Activated T-cell treated with anti-CD3 and anti-CD28 coated beads for 4 hours (primary cell): ENCODE measurements around the gene HS6ST3.

Experiments
- DNase-seq: peaks from one replicate; pipeline ENCODE4 v3.0.0-alpha.2; 2020

Gene HS6ST3

DNA sequence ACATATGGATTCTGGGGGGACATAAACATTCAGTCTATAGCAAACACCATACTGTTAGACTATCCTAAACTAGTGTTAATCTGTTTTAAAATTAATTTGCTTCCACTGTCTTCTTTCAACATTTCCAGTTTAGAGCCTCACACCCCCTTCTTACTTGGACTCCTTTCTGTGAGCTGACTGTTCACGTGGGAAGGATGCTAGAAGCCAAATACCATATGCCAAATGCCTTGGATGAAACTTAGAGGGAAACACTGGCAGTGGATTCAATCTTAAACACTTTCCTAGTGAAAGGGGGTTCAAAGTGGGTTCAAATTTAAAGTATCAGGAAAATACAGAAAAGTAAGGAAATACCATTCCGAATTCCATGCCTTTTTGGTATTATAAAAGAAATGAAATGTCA is 113.6 kb downstream of the HS6ST3 start:
- no peak for DNase-seq

- DNase-seq, result no peak
Measured at GRCh38 chr13:96214824-96215445, 125.0 kb downstream of the HS6ST3 start.

DNA sequence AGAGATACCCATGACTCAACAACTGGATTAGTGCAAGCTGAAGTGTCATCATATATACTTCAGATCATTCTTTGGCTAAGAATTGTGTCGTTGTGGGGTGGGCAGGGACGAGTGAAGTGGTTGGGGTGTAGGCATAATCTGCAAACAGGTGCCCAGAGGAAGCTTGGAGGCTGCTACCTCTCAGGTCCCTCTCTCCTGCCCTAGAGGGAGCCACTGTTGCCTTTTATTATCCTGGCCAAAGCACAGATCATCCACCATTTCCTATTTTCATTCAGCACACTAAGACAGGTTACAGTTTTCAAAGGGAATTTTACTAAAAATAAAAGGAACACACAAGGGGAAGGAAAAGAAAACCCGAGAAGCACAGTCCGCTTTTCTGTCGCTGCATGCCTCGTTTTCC is 126.6 kb downstream of the HS6ST3 start:
- DNase-seq, result no peak

GRCh38 chr13:96218475-96218874 is 128.6 kb downstream of the HS6ST3 start:
- DNase-seq, result no peak

- DNase-seq, result no peak
Measured at GRCh38 chr13:96221471-96221870, 131.6 kb downstream of the HS6ST3 start.

- no peak for DNase-seq
Measured at GRCh38 chr13:96223231-96223630, 133.3 kb downstream of the HS6ST3 start.

DNA sequence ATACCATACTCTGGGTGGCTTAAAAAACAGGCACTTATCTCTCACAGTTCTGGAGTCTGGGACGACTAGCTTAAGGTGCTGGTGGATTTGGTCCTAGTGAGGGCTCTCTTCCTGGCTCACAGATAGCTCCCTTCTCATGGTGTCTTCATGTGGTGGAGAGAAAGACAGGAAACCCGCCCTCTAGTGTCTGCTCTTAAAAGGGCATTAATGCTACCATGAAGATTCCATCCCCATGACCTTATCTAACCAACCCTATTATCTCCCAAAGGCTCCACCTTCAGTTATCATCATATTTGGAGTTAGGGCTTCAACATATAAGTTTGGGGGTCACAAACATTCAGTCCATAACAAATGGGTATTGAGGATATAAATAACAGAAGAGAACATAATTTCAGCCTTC is 139.4 kb downstream of the HS6ST3 start:
- no peak for DNase-seq

- no peak for DNase-seq
Measured at GRCh38 chr13:96238241-96238640, 148.3 kb downstream of the HS6ST3 start.

DNA sequence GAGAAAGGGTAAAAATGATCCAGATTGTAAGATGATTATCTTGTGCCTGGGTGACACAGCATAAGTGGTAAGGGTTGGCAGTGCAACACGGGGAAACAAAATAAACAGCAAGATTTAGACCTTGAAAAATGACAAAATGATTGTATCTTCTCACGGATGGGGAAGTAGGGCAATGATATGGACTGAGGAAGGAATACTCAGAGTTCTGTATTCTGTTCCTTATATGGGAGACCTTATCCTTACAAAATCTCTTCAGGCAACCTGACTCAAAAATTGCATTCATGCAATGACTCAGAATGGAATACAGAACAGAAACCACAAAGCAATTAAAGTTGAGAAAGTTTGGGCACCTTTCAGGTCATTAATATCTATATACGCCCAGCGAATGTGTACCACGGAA is 149.0 kb downstream of the HS6ST3 start:
- no peak for DNase-seq

- DNase-seq, result no peak
Measured at GRCh38 chr13:96243376-96243775, 153.5 kb downstream of the HS6ST3 start.

GRCh38 chr13:96248103-96248502 is 158.2 kb downstream of the HS6ST3 start:
- DNase-seq, result no peak

DNA sequence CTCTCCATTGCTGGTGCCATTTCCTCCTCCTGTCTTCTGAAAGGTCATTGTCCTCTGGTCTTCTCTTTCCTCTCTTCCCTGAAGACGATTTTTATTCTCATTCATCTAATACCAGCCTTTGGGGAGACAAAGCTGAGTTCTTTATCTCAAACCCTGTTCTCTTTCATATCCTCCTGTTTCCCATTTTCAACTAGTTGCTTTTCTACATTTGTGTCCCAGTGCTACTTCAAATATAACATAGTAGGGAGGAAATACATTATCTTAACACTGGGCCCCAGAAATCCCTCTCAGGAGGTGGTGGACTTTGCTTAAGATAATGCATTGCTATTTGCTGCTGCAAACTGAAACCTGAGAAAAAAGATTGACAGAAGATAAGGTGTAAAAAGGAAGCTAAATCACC is 159.1 kb downstream of the HS6ST3 start:
- no peak for DNase-seq

GRCh38 chr13:96252903-96253302 is 163.0 kb downstream of the HS6ST3 start:
- no peak for DNase-seq

DNA sequence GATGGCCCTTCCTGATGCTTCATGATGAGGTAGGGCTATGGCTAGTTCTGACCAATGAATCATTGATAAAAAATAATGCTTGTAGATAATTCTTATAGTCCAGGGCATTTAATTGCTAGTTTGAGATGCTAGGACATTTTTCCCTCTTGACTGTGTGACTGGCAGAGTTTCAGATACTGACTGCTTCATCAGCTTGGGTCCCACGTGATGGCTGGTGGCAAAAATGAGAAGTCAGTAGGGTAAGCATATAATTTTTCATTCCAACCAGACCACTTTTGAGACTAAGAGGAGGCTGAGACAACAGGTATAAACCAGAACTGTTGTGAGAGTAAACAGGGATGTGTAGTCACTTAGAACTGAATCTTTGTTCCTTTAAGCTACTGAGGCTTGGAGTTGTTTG is 183.3 kb downstream of the HS6ST3 start:
- no peak for DNase-seq

DNA sequence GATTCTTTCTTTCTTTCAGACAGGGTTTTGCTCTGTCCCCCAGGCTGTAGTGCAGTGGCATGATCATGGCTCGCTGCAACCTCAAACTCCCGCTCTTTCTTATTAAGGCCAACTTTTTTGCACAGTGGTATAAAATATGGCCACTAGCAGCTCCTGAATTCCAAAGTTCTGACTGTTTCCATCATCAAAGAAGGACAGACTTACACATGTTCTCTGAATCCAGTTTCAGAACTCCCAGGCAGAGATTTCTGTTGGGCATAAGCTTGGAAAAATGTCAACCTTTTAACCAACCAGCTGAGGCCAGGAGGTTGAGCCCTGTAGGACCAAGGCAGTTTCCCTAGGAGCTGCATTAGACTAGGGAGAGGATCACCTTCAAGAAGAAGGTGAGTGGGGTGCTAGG is 184.1 kb downstream of the HS6ST3 start:
- DNase-seq, result no peak

GRCh38 chr13:96279904-96280303 is 190.0 kb downstream of the HS6ST3 start:
- no peak for DNase-seq

DNA sequence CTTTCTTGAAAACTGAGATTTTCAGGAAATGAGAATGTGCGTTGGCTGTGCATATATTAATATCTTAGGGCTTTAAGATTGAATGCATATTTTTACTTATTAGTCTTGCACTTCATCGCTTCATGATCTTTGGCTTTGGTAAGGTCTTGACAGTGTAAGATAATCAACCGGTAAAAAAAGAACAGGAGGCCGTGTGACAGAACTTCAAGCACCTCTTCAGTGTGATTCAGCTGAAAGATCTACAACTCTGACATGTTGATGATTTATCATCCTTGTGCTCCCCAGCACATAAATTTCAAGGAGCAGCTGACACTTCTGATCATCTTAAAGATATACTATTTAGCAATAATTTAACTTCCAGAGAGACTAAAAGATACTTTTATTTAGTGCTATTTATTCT is 195.1 kb downstream of the HS6ST3 start:
- no peak for DNase-seq

- no peak for DNase-seq
Measured at GRCh38 chr13:96285729-96286128, 195.8 kb downstream of the HS6ST3 start.

DNA sequence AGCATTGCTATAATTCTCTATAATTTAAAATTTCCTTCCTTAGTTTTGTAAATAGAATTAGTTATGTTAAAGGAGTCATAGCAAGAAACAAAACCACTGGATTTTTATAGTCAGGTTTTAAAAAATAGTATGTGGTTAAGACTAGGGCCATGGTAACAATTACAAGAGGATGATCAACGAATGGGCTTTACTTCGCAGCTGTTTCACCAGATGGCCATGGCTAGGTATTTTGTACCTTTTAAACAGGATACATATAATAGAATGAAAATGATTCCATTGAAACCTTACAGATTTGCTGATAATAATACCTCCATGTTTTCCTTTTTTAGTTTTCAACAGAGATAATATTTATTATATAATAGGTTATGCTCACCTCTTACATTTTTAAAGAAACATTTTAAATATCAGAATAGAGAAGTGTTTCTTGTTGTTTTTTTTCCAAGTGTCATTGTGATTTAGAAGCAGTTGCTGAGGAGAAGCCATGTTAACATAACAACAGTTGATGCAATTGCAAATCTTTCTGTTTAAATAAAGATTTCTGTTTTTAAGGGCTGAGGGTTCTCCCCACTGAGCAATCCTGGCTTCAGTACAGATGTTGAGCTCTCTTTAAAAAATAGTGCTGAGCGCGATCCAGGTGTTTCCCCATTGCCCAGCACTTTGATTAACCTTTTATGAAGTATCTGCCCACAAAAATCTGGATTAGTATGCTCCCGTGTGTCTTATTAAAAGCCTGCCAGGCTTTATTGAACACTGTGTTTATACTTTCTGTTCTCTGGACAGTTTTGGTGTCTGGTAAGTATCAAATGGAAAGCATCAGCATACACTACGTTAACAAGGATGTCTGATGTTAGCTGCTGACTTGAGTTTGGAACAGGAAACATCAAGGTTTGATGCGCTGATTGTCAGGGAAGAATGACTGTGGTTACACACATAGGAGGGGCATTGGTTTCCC is 205.3 kb downstream of the HS6ST3 start:
- no peak for DNase-seq

DNA sequence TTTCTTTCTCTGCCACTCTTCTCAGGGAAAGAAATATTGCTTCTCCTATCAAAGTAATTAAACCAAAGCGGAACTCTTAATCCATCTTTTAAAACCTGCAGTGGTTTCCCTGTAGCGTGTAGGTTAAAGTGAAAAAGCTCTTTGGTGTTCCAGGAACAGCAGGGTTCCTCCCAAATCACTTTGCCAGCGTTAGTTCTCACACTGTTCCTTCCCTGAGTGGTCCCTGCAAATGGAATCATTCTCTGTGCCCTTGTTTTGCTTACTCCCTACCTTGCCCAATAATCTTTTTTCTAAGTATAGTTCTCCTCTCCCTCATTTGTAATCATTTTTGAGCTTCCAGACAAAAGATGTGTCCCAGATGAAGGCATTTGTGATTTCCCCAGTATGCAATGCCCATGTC is 207.5 kb downstream of the HS6ST3 start:
- DNase-seq, result no peak

DNA sequence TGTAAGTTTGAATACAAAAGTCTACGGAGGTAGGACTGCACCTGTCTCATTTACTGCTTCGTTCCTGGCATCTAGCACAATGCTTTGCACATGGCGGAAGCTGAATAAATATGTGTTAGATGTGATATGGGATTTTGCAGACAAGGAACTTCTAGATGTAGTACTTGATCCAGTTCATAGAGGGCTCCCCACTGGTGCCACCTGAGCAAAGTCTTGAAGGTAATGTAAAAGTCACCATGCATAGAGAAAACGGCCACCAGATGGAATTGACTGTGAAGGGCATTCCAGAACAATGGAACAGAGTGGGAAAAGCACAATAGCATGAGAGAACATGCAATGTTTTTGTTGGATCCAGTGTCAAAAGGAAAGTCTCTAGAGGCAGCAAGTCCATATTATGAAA is 209.3 kb downstream of the HS6ST3 start:
- DNase-seq, result no peak

DNA sequence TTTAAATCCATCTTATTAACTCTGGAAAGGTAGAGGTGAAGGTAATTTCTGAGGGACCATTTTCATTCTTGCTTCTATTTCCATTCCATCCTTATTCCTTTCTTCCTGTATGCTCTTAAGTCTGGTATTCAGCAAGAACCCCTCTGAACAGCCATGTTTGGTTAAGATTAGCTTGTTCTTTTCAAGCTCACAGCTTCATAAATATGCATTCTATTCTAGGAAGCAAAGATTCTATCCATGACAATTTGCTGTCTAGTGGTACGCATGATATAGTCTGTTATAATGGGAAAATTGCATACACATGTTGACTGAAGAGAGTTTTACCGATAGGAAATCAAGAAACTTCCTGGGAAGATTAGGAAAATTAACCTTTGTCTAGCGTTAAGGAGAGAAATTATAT is 218.7 kb downstream of the HS6ST3 start:
- no peak for DNase-seq

- DNase-seq, result no peak
Measured at GRCh38 chr13:96314974-96315373, 225.1 kb downstream of the HS6ST3 start.

DNA sequence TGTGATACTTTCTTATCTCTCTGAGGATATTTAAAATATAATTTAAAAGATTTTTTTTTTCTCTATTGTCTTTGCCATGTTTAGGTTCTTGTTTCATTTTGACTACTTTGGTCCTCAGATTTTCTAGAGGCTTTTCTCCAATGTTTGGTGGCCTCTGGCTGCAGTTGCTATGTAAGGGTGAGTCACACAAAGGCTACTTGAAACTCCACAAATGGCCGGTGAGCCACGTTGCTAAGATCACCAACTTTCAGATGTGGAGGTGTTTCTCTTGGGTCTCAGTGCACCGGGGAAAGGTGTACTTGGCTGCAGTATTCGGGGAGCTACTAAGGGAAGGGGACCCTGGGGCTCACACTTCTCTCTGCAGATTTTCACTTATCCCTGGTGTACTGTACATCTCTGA is 248.1 kb downstream of the HS6ST3 start:
- DNase-seq, result no peak

DNA sequence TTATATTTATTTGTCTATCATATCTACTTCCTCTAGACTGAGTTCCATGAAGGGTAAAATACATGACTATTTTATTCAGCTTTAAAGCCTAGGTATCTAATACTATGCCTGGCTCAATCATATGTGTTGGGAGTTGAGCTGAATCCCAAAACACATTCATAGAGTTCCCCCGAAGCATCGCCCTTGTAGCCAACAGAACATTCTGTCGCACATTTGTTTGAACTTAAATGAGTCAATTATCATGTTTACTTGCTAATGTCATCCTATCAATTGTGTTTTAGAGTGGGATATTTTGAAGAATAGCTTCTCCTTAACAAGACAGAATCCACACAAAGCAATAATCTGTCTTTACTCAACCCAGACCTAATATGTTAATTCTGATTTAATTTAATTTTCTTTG is 252.4 kb downstream of the HS6ST3 start:
- DNase-seq, result no peak
